Activated CD4-positive, CD25-positive, alpha-beta regulatory T cell treated with anti-CD3 and anti-CD28 coated beads, Interleukin-2, amount 50 U/mL, for 72 hours (primary cell): ENCODE results near the gene MAMSTR.
"Not testable (repeated sequence)": the region's sequence is repeated elsewhere in the genome, so short reads cannot be mapped to it uniquely, and the experiment has no call there.

ENCODE experiments used
- DNase-seq: peaks from one replicate; pipeline ENCODE4 v3.0.0; 2021

The MAMSTR gene

GRCh38 chr19:48719263-48720171 lies at the start of gene MAMSTR:
Gene MAMSTR (minus strand): TSS chr19:48719725. CDS start chr19:48719031, 694 bp downstream.
- no peak for DNase-seq

GRCh38 chr19:48768994-48769713 lies 49.6 kb upstream of the MAMSTR start:
- no peak for DNase-seq

GRCh38 chr19:48768171-48768753 lies 48.7 kb upstream of the MAMSTR start:
- DNase-seq = not testable (repeated sequence)

- DNase-seq = not testable (repeated sequence)
Observed at GRCh38 chr19:48765816-48766215, 46.3 kb upstream of the MAMSTR start.

- no peak for DNase-seq
Observed at GRCh38 chr19:48760504-48761205, 41.1 kb upstream of the MAMSTR start.

- no peak for DNase-seq
Observed at GRCh38 chr19:48757741-48758144, 38.2 kb upstream of the MAMSTR start.

GRCh38 chr19:48757089-48757675 lies 37.7 kb upstream of the MAMSTR start:
- DNase-seq = no peak

GRCh38 chr19:48756686-48757085 lies 37.2 kb upstream of the MAMSTR start:
- no peak for DNase-seq

- DNase-seq = no peak
Observed at GRCh38 chr19:48756212-48756611, 36.7 kb upstream of the MAMSTR start.

- DNase-seq = no peak
Observed at GRCh38 chr19:48755787-48756186, 36.3 kb upstream of the MAMSTR start.

GRCh38 chr19:48755084-48755641 lies 35.6 kb upstream of the MAMSTR start, which contains the start of gene FGF21:
Gene FGF21 (plus strand): TSS chr19:48755524. CDS start chr19:48756237, 713 bp downstream.
- no peak for DNase-seq

- no peak for DNase-seq
Observed at GRCh38 chr19:48752496-48753365, 33.2 kb upstream of the MAMSTR start, which contains the start of gene FUT1. Gene FUT1 (minus strand): TSS chr19:48752641. CDS start chr19:48751281, 1,360 bp downstream.

GRCh38 chr19:48751845-48752495 lies 32.4 kb upstream of the MAMSTR start:
- no peak for DNase-seq

GRCh38 chr19:48750771-48751504 lies 31.4 kb upstream of the MAMSTR start:
- no peak for DNase-seq

- DNase-seq = no peak
Observed at GRCh38 chr19:48750351-48750750, 30.8 kb upstream of the MAMSTR start.

GRCh38 chr19:48749571-48750198 lies 30.2 kb upstream of the MAMSTR start:
- no peak for DNase-seq

GRCh38 chr19:48746738-48747575 lies 27.4 kb upstream of the MAMSTR start, which contains the start of gene IZUMO1:
Gene IZUMO1 (minus strand): TSS chr19:48746909. CDS start chr19:48745859, 1,050 bp downstream.
- DNase-seq = peak; percentile 46

- DNase-seq = no peak
Observed at GRCh38 chr19:48746110-48746509, 26.6 kb upstream of the MAMSTR start.
